DMS53 (cell line): ENCODE data around the gene DOP1A.

Source experiments
- DNase-seq: peaks from one replicate; lab custom pipeline; 2025; lab: John Stamatoyannopoulos, UW

Gene DOP1A

DNA sequence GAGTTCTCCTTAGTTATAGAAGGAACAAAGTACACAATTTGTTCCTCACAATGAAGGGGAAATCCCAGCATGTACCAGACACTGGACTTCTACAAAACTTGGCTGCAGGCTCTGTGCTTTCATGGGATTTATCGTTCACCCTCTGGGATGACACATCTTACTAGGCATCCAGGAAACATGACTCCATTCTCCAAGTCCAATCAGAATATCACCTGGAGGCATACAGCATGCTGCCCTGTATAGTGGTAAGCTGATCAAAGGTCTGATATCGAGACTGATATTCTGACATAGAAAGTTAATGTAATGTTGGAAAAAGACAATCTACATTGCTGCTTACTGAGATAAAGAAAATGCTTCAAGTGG lies 132.4 kb downstream of the DOP1A start:
- DNase-seq = peak; percentile 11

- no peak for DNase-seq
Observed at GRCh38 chr6:83202031-83202430, 134.6 kb downstream of the DOP1A start.

GRCh38 chr6:83215131-83216047 lies 147.9 kb downstream of the DOP1A start:
- peak; percentile 66 for DNase-seq

- DNase-seq = no peak
Observed at GRCh38 chr6:83216806-83217205, 149.3 kb downstream of the DOP1A start.
